Ovary (tissue), 3 donors: ENCODE results near the gene RCOR2.

Source experiments
- EP300 ChIP-seq: sonication (generic); formaldehyde crosslinking; IDR thresholded peaks from one replicate; pipeline ENCODE4 v1.6.1; 2017; ENCODE audit warnings: antibody characterized with exemption
- TF ChIP-seq, protein P1 (sequence below), 3 donors: fragments of 450-650 bp in 2 of 3; fragments of 200-600 bp in 1 of 3; IDR thresholded peaks; one replicate each; pipeline versions ENCODE4 v1.5.1 to v1.8.0; 2016 to 2022; ENCODE audit warnings: antibody characterized with exemption in 3 of 3, mild to moderate bottlenecking in 1 of 3
- donor health status: DM: no; HTN: no; CAD: no.

DNA sequence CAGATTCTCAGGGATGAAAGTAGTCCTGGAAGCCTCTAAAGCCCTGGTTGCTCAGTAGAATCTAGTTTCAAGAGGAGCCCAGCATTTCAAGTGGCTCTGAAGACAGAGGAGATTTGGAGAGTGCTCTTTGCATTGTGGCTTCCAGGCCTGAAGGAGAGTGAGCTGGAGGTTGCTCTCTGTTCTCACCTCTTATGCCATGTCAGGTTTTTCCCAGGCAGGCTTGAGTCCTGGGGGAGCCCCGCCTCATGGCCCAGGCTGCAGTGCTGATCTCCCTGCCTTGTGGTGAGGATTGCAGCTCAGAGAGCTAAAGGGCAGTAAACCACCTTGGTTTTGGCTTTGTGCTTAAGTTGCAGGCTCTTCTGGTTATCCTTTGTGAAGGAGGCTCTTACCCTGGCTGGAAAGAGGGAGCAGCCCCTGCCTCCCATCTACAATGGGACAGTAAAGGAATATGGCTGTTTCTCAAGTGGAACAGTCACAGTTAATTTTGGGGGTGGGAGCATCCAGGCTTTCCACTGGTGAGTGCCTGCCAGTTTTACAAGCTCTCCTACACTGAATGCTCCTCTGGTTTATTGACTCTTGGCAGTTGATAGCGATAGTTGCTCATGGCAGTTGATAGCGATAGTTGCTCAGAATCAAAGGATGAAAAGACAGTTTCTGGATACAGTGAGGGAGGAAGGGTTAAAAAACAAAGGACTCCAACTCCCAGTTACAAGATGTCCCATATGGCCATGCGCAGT, 32.6 kb downstream of the RCOR2 start:
- TF ChIP-seq, protein P1, sequence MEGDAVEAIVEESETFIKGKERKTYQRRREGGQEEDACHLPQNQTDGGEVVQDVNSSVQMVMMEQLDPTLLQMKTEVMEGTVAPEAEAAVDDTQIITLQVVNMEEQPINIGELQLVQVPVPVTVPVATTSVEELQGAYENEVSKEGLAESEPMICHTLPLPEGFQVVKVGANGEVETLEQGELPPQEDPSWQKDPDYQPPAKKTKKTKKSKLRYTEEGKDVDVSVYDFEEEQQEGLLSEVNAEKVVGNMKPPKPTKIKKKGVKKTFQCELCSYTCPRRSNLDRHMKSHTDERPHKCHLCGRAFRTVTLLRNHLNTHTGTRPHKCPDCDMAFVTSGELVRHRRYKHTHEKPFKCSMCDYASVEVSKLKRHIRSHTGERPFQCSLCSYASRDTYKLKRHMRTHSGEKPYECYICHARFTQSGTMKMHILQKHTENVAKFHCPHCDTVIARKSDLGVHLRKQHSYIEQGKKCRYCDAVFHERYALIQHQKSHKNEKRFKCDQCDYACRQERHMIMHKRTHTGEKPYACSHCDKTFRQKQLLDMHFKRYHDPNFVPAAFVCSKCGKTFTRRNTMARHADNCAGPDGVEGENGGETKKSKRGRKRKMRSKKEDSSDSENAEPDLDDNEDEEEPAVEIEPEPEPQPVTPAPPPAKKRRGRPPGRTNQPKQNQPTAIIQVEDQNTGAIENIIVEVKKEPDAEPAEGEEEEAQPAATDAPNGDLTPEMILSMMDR (IDR thresholded peaks at IDR 0.05) = no peak
- TF ChIP-seq EP300 = no peak
